ENCODE measurements around the gene SCAMP2.

The SCAMP2 gene

DNA sequence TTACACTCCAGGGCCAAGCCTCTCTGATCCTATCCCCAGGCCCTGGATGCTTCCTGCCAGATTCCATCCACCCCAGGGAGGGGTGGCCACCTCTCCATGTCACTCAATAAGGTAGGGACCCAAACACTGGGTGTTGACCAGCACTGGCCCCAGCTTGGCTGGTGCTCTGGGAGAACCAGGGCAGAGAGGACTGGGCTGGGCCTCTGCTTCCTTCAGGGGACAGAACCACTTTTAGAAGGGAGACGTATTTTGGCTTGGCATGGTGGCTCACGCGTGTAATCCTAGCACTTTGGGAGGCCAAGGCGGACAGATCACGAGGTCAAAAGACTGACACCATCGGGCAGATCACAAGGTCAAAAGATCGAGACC is 51.4 kb downstream of the SCAMP2 start:
- no peak for DNase-seq (ENCODE audit: low read depth in 1 of 2, low spot score in 1 of 2)

DNA sequence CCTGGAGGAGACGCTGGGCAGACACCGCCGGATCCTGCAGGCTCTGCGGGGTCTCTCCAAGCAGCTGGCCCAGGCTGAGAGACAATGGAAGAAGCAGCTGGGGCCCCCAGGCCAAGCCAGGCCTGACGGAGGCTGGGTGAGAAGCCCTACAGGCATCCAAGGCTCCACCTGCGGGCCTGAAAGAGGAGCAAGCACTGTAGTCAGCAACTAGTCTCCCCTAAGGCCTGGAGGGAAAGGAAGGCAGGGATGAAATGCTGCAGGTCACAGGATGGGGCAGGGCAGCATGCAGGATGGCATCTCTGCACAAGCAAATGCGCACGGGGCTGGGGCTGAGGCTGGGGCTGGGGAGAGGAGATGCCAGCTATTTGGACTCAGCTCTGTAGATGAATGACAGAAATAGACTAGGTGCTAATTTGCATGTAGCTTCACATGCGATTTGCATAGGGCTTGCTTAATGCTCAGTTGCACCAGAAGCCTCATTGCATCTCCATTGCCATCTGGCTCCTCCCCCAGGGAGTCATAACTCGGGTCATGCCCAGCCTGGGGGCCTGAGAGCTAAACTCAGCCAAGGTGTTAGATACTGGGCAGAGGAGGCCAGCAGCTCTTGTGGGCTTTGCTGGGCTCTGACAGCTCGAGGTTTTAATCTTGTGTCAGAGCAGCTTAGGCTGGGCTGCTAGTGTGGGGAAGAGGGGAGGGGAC is 51.9 kb downstream of the SCAMP2 start:
- DNase-seq (ENCODE audit: low read depth in 1 of 2, low spot score in 1 of 2) = no peak

DNA sequence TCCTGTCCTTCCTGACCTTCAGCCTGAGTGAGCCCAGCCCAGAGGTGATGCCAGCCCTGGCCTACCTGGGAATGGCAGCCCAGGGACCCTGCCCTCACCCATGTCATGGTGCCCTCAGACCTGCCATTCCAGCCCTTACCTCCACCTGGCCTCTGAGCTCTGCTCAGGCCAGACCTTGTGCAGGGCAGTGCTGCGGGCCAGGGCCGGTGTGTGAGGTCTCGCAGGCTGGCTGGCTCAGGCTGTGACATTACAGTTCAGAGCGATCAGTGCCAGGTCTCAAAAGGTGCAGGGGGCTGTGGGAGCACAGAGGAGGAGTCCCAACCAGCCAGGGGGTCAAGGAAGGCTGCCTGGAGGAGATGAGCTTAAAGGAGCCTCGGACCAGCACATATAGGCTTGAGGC is 53.1 kb downstream of the SCAMP2 start:
- DNase-seq (ENCODE audit: low read depth in 1 of 2, low spot score in 1 of 2) = no peak

DNA sequence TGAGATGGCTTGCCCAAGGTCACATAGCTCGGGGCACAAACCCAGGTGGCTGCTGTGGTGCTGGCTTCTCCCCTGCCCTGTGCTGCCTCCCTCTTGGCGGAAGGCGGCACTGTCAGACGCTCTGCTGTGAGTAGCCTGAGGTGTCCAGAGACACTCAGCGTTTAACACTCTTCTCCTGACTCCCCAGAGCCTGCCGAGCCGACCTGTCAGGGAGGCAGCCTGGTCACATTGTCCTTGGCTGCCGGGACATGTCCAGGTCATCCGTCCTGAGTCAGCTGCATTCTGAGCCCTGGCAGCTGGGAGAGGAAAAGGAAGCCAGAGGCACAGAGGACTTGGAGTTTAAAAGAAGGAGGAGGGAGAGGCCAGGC is 55.8 kb downstream of the SCAMP2 start:
- DNase-seq (ENCODE audit: low read depth in 1 of 2, low spot score in 1 of 2) = no peak

DNA sequence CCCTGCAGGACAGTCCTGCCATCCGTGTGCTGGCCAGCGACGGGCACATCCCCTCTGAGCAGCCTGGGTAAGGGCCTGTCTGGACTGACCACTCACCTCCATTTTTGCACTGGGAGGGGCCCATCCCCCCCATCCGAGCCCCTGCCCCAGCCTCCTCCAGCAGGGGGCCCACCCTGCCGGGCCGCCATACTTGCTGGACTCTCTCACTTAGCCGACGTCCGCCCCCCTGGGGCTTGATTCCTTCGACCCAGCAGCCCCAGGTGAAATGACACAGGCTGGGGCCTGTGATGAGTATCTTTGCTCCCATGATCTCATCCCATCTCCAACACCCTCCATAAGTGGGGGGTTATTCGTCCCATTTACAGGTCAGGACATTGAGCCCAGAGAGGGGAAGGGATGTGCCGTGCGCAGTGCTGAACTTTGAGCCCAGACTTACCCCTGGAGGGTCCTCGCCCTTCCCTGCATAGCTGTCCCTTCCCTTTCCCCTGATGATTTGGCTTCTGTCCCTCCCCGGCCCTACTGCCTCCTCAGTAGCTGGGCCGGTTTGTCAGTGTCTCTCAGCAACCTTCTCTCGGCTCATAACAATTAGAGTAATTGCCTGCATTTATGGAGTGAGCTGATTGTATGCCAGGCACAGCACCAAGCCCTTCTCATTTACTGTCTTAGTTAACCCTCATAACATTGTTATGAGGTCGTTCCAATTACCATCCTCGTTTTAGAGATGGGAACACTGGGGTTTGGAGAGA is 56.4 kb downstream of the SCAMP2 start:
- no peak for DNase-seq (ENCODE audit: low read depth in 1 of 2, low spot score in 1 of 2)

DNA sequence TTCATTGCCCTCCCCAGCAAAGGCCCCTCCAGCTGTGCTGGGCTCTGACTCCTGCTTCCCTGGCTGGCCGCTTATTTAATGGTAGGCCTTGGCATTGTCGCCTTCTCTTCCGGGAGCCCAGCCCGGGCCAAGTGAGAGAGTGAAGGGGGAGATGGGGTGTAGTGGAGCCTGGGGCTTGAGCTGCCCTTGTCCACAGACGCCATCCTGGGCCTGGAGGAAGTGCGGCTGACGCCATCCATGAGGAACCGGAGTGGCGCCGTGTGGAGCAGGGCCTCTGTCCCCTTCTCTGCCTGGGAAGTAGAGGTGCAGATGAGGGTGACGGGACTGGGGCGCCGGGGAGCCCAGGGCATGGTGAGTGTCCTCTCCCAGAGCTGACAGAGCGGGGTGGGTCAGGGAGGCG is 57.2 kb downstream of the SCAMP2 start:
- DNase-seq (ENCODE audit: low read depth in 1 of 2, low spot score in 1 of 2) = no peak

DNA sequence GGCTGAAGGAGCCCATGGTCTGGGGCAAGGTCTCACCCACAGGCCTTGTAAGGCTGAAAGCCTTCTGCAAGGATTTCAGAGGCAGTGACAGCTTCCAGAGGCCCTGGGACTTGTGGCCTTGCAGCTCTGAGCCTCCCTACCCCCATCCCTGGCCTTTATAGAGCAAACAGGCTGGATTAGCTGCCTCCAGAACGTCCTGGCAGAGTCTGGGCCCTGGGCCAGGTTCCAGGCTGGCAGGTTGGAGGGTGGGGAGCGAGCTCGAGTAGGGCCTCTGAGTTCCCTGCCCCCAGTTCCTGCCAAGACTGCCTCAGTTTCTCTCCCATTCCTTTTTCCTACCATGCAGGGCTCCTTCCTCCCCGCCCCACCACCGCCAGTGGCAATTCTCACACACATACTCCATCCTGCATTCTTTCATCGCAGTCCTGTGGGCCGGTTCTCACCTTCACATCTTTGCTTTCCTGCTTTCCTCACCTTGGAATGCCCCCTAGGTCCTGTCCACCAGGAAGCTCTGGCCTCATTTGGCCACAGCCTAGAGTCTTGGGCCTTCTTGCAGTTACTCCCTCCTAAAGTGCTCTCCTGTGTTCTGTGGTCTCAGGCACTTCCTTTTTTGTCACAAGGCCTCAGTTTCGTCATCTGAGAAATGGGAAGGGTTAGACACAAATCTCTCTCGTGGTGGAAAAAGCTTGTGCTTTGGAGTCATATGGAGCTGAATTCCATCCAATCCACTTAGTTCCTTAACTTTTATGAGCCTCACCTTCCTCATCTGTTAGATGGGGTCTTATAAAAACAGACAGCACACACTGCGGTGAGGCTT is 57.8 kb downstream of the SCAMP2 start:
- no peak for DNase-seq (ENCODE audit: low read depth in 1 of 2, low spot score in 1 of 2)

DNA sequence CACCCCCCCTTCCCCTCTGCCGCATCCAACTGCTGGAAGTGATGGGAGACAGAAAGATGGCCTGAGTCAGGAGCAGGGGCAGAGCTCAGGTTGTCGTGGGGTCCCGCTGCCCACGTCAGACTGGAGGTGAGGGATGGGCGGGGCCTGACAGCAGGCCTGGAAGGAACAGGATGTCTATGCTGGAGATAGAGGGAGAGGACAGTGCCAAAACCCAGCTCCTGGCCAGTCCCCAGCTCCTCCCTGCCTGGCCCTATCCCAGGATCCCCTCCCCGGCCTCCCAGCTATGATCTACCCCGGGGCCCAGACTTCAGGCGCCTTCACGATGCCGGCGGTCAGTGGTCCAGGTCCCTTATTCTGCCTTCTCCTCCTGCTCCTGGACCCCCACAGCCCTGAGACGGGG is 60.6 kb downstream of the SCAMP2 start, which contains the start of gene LMAN1L:
TSS of gene LMAN1L (plus strand) at position 303 of the 400 bp plus-strand sequence. CDS start at position 323, 20 bp downstream.
- no peak for DNase-seq (ENCODE audit: low read depth in 1 of 2, low spot score in 1 of 2)

DNA sequence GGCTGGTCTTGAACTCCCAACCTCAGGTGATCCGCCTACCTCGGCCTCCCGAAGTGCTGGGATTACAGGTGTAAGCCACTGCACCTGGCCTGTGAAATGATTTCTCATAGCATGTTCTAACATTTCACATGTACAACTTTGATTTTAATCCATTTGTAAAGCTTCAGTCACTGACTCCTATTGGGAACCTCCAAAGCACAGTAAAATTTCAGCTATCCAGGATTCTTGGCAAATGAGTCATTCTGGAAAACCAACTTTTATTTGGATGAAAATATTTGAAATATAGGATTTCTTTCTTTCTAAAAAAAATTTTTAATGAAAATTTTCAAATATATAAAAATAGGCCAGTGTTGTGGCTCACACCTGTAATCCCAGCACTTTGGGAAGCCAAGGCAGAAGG is 63.2 kb downstream of the SCAMP2 start:
- no peak for DNase-seq (ENCODE audit: low read depth in 1 of 2, low spot score in 1 of 2)

DNA sequence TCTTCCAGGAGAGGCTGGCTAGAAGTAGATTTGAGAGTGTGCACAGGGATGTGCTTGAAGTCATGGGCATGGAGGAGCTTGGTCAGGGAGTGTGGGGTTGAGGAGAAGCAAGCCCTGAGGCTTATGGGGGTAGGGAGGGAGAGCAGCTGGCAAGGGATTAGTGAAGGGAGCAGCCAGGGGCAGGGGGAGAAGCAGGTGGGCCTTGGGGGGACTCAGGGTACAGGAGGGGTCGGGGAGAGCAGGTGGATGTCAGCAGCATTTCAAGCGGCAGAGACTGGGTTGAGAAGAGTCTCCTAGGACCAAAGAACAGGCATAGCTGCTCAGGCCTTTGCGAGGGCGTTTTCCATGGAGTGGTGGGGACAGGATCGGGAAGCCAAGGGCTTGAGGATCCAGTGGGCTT is 63.9 kb downstream of the SCAMP2 start:
- no peak for DNase-seq (ENCODE audit: low read depth in 1 of 2, low spot score in 1 of 2)

DNA sequence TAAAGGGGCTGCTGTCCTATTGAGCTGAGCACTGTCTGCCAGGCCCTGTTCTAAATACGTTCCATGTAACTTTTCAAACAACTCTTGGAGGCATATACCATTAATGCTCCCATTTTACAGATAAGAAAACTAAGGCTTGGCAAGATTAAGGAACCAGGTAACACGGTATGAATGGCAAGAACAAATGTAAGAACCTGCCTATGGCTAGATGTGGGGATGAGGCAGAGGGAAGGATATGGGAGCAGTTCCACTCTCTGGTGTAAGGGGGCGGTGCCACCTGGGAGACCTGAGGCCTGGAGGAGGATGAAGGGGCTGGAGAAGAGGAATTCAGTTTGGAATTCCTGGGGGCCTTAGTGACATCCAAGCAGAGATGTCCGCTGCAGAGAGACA is 64.3 kb downstream of the SCAMP2 start:
- DNase-seq (ENCODE audit: low read depth in 1 of 2, low spot score in 1 of 2) = no peak

DNA sequence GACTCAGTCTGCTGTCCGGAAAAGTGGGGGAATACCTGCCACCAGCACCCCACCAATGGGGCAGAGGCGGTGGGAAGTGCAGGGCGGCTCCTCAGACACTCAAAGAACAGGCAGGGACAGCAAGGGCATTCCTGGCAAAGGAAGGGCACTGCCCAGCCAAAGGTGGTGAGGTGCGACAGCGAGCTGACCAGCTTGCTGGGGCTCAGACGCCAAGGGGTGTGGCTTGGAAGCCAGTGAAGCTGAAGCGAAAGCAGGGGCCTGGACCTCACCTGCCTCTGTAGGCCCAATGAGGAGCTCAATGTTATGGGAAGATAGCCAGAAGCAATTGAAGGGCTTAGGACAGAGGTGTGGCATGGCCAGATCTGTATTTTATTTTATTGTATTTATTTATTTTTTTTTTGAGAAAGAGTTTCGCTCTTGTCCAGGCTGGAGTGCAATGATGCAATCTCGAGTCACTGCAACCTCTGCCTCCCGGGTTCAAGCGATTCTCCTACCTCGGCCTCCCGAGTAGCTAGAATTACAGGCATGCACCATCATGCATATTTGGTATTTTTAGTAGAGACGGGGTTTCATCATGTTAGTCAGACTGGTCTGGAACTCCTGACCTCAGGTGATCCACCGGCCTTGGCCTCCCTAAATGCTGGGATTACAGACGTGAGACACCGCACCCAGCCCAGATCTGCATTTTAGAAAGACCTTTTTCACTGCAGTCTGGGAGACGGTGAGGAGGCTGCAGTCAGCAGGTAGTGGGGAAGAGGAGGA is 64.9 kb downstream of the SCAMP2 start:
- DNase-seq (ENCODE audit: low read depth in 1 of 2, low spot score in 1 of 2) = no peak

DNA sequence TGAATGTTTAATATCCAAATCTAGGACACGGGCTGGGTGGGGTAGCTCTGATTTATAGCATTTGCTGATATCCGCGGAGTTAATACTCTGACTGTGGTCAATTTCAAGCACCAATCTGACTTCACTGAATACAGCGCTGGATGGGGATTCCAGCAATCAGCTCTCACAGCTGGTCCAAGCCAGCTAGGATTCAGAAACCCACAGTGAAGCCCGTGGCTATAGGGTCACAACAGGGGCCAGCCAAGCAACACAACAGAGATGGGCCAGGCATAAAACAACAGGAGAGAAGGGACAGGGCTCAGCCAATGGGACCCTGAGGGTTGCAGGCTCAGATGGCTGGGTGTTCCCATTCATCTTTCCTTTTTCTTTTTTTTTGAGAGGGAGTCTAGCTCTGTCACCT is 65.9 kb downstream of the SCAMP2 start:
- no peak for DNase-seq (ENCODE audit: low read depth in 1 of 2, low spot score in 1 of 2)

DNA sequence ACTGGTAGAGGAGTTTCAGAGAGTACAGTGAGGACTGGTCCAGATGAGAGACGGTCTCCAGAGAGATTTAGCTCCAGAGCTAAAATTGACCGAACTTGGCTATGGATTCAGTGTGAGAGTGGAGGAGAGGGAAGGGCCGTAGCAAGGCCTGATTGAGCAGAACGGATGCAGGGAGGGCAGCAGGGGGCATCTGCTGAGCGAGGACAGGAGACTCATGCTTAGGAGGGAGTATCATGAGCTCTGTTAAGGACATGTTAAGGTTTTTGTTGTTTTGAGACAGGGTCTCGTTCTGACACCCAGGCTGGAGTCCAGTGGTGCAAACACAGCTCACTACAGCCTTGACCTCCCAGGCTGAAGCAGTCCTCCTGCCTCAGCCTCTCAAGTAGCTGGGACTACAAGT is 68.2 kb downstream of the SCAMP2 start:
- no peak for DNase-seq (ENCODE audit: low read depth in 1 of 2, low spot score in 1 of 2)

DNA sequence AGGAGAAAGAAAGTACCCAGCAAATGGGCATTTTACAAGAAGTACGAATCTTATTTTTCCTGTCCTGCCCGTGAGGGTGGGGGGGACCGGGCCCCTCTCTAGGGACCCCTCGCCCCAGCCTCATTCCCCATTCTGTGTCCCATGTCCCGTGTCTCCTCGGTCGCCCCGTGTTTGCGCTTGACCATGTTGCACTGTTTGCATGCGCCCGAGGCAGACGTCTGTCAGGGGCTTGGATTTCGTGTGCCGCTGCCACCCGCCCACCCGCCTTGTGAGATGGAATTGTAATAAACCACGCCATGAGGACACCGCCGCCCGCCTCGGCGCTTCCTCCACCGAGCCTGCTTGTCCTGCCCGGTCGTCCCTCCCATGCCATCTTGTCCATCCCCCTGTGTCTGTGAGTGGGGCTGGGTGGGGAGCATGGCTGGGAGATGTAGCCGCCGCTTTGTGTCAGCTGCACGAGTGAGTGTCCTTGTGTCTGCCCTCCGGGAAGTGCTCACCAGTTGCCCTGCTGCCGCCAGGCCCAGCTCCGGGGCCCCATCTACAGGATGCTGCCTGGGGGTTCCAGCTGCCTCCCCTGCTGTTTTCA is 70.2 kb downstream of the SCAMP2 start:
- DNase-seq (ENCODE audit: low read depth in 1 of 2, low spot score in 1 of 2) = no peak

DNA sequence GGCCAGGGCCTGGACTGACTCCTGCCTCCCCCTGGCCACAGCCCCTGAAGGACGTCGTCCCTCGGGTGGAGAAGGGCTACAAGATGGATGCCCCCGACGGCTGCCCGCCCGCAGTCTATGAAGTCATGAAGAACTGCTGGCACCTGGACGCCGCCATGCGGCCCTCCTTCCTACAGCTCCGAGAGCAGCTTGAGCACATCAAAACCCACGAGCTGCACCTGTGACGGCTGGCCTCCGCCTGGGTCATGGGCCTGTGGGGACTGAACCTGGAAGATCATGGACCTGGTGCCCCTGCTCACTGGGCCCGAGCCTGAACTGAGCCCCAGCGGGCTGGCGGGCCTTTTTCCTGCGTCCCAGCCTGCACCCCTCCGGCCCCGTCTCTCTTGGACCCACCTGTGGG is 70.9 kb downstream of the SCAMP2 start:
- DNase-seq (ENCODE audit: low read depth in 1 of 2, low spot score in 1 of 2) = no peak

DNA sequence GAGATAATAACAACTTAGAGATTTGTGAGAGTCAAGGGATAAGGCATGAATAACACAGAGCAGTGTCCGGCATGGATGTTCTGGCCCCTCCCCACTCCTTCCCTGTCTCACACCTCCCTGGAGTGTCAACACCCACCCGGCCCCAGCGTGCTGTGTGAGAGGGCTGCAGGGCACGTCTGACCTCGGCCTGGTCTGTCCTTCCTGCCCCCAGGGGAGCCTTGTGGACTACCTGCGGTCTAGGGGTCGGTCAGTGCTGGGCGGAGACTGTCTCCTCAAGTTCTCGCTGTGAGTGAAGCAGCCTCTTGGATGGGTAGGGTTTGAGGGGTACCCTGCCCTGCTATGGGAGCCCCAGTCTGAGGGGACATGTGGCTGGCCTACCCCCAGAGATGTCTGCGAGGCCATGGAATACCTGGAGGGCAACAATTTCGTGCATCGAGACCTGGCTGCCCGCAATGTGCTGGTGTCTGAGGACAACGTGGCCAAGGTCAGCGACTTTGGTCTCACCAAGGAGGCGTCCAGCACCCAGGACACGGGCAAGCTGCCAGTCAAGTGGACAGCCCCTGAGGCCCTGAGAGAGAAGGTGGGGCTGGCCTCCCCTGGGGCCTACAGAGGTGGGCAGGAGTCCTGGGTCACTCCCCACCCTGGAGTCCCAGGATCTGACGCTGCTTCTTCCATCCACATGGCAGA is 71.7 kb downstream of the SCAMP2 start:
- DNase-seq (ENCODE audit: low read depth in 1 of 2, low spot score in 1 of 2) = no peak

DNA sequence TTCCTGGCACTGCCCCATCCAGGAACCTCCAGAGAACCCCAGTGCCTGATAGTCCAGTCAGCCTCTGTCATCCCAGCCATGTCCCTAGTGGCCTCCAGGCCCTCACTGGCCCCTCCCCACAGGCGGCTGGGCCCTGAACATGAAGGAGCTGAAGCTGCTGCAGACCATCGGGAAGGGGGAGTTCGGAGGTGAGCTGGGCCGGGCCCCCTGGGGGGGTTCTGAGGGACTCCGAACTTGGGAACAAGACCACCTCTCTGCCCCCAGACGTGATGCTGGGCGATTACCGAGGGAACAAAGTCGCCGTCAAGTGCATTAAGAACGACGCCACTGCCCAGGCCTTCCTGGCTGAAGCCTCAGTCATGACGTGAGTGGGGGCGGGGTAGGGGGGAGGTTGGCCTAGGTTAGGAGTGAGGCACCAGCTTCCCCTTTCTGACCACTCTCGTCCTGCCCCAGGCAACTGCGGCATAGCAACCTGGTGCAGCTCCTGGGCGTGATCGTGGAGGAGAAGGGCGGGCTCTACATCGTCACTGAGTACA is 72.5 kb downstream of the SCAMP2 start:
- DNase-seq (ENCODE audit: low read depth in 1 of 2, low spot score in 1 of 2) = no peak

DNA sequence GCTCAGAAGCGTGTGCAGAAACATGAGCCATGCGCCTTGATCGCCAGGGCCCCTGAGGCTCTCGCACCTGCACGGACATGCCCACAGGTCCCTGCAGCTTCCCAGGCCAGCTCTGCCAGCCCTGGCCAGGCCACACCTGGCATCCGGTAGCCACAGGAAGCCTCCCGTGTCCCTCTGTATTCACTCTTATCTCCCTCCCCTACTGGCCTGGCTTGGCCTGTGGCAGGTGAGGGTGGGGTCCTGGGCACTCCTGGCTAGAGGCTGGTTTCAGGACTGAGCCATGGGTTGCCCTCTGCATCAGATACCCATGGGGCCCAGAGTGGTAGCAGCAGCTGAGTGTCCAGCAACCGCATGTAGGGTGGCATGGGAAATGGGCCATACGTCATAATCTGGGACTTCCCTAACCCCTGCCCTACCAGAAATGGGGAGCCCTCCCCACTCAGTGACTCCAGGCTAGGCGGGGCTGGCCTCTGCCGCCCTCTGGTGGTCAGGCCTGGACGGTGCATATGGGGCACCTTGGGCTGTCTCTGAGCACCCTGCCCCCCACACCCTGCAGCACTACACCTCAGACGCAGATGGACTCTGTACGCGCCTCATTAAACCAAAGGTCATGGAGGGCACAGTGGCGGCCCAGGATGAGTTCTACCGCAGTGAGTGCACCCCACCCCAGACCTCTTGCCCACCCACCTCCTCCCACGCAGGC is 73.2 kb downstream of the SCAMP2 start:
- peak; percentile 73 to 79 for DNase-seq (ENCODE audit: low read depth in 1 of 2, low spot score in 1 of 2)

All from activated T-helper 1 cell treated with anti-CD3 and anti-CD28 coated beads, Interleukin-2, amount 50 U/mL, for 16 hours (primary cell).